HepG2 (cell line): Measurements from ENCODE around the gene FANCE. TPM values are rescaled to one million over a fixed set of nuclear protein-coding genes. Genes with fewer than 3 reads are reported as not detected.

Experiments used
- BORCS8-MEF2B ChIP-seq: sonication (generic); formaldehyde crosslinking; IDR thresholded peaks from 2 replicates; pipeline ENCODE4 v1.8.0; 2022; ENCODE audit warnings: mild to moderate bottlenecking, missing genetic modification reagents
- E2F2 ChIP-seq: sonication (generic); formaldehyde crosslinking; IDR thresholded peaks from 2 replicates; pipeline ENCODE4 v1.4.0; 2020; ENCODE audit warnings: missing genetic modification reagents, borderline replicate concordance
- FUBP1 ChIP-seq: sonication (generic); formaldehyde crosslinking; IDR thresholded peaks from 2 replicates; pipeline ENCODE4 v1.5.1; 2020; ENCODE audit warnings: missing genetic modification reagents, mild to moderate bottlenecking, borderline replicate concordance
- KAT2B ChIP-seq: fragments of 150-350 bp; IDR thresholded peaks from 2 replicates; pipeline ENCODE4 v1.6.1; 2014; ENCODE audit warnings: low read depth, low read length, borderline replicate concordance
- MLLT10 ChIP-seq: sonication (generic); formaldehyde crosslinking; IDR thresholded peaks from 2 replicates; pipeline ENCODE4 v1.4.0; 2020; ENCODE audit warnings: missing genetic modification reagents
- PAXIP1 ChIP-seq: sonication (generic); formaldehyde crosslinking; conservative IDR thresholded peaks from 2 replicates; pipeline ENCODE4 v1.4.0; 2020; ENCODE audit warnings: mild to moderate bottlenecking, missing genetic modification reagents, moderate library complexity
- RXRA ChIP-seq: sonication (generic); formaldehyde crosslinking; IDR thresholded peaks from 2 replicates; pipeline ENCODE4 v1.5.1; 2020; ENCODE audit warnings: missing genetic modification reagents
- TARDBP ChIP-seq: sonication (generic); formaldehyde crosslinking; IDR thresholded peaks from 2 replicates; pipeline ENCODE4 v1.8.0; 2022; ENCODE audit warnings: mild to moderate bottlenecking, missing genetic modification reagents
- TEAD2 ChIP-seq: sonication (generic); formaldehyde crosslinking; IDR thresholded peaks from 2 replicates; pipeline ENCODE4 v1.9.0; 2021; ENCODE audit warnings: missing genetic modification reagents
- TEAD3 ChIP-seq: optimal IDR thresholded peaks from 2 replicates; pipeline ENCODE3; 2016; ENCODE audit warnings: borderline replicate concordance
- THAP7 ChIP-seq: sonication (generic); formaldehyde crosslinking; IDR thresholded peaks from 2 replicates; pipeline ENCODE4 v1.8.1; 2023; ENCODE audit warnings: mild to moderate bottlenecking, missing genetic modification reagents
- TRIM24 ChIP-seq: sonication (generic); formaldehyde crosslinking; IDR thresholded peaks from 2 replicates; pipeline ENCODE4 v1.8.0; 2022; ENCODE audit warnings: mild to moderate bottlenecking, missing genetic modification reagents
- TSC22D2 ChIP-seq: sonication (generic); formaldehyde crosslinking; IDR thresholded peaks from 2 replicates; pipeline ENCODE4 v1.5.1; 2020; ENCODE audit warnings: missing genetic modification reagents, mild to moderate bottlenecking, borderline replicate concordance
- USF2 ChIP-seq, 2 experiments: sonication (generic) in 1 of 2; formaldehyde crosslinking in 1 of 2; IDR thresholded peaks; 2 replicates each; pipeline versions ENCODE4 v1.5.1 to v1.6.1; 2011 to 2020; ENCODE audit warnings: borderline replicate concordance in 1 of 2, low read depth in 1 of 2, low read length in 1 of 2, mild to moderate bottlenecking in 1 of 2, missing genetic modification reagents in 1 of 2, moderate library complexity in 1 of 2
- ZBTB1 ChIP-seq: sonication (generic); formaldehyde crosslinking; IDR thresholded peaks from 2 replicates; pipeline ENCODE4 v1.4.0; 2020; ENCODE audit warnings: missing genetic modification reagents, borderline replicate concordance
- ZMAT3 ChIP-seq: sonication (generic); formaldehyde crosslinking; conservative IDR thresholded peaks from 2 replicates; pipeline ENCODE4 v1.7.0; 2021; ENCODE audit warnings: missing genetic modification reagents
- ZNF616 ChIP-seq: sonication (generic); formaldehyde crosslinking; IDR thresholded peaks from 2 replicates; pipeline ENCODE4 v1.5.0; 2020; ENCODE audit warnings: low read depth, mild to moderate bottlenecking, missing genetic modification reagents
- ZNF781 ChIP-seq: sonication (generic); formaldehyde crosslinking; IDR thresholded peaks from 2 replicates; pipeline ENCODE4 v1.5.1; 2020; ENCODE audit warnings: borderline replicate concordance, mild to moderate bottlenecking, missing genetic modification reagents; ENCODE audit errors: not compliant biosample characterization
- polyA plus RNA-seq, 8 experiments: library from polyadenylated mRNA; depleted of rRNA in 3 of 8; stranded (reverse) in 7 of 8; unstranded in 1 of 8; fragments of >200 nt; fragmentation: Illumina TruSeq in 4 of 8; extraction: Trizol in 4 of 8; gene quantifications; 2 replicates each; pipeline versions ENCODE4 v1.2.1 to v1.2.3, GENCODE V29; 2011 to 2016; ENCODE audit warnings: low read depth in 4 of 8, missing spikeins in 1 of 8, mixed read lengths in 1 of 8; ENCODE audit not compliant: insufficient read depth in 1 of 8
- total RNA-seq, 5 experiments: library from RNA; depleted of rRNA; stranded (reverse); fragments of >200 nt; fragmentation: Illumina TruSeq; extraction: Trizol; gene quantifications; 2 replicates each; pipeline ENCODE4 v1.2.3, GENCODE V29; 2016; ENCODE audit warnings: low read depth in 1 of 5

FANCE gene
- total and polyA plus RNA-seq, 2 of the 13 experiments (the other 11 are each of a cell fraction or from before 2014, with no cell fraction given), result 7.1 to 11.2 TPM

- TF ChIP-seq MLLT10 (CRISPR knock-in tag) (no peak), RXRA (CRISPR knock-in tag) (peak; percentile 87), USF2 (IDR thresholded peaks at IDR 0.05; ENCODE audit: low read depth, low read length) (no peak), USF2 (CRISPR knock-in tag; IDR thresholded peaks at IDR 0.05; ENCODE audit: borderline replicate concordance) (no peak), KAT2B (no peak), TEAD2 (CRISPR knock-in tag) (no peak), TEAD3 (no peak), BORCS8-MEF2B (CRISPR knock-in tag) (peak; percentile 62; the same call in 1 of the 2 replicates), THAP7 (no peak), TARDBP (CRISPR knock-in tag) (no peak), TRIM24 (CRISPR knock-in tag) (no peak), ZBTB1 (CRISPR knock-in tag) (no peak), PAXIP1 (CRISPR knock-in tag) (no peak; the same call in 1 of the 2 replicates), ZMAT3 (no peak), E2F2 (CRISPR knock-in tag) (no peak), TSC22D2 (0 out of 2 replicates have a peak, but pooled peaks have one; percentile 23), ZNF616 (CRISPR knock-in tag) (no peak), ZNF781 (CRISPR knock-in tag) (no peak), FUBP1 (CRISPR knock-in tag) (no peak)
Observed at GRCh38 chr6:35473075-35473849, 21.1 kb downstream of the FANCE start (continued).
